ENCODE results near the gene RABAC1. TPM values are rescaled to one million over a fixed set of nuclear protein-coding genes. Genes with fewer than 3 reads are reported as not detected.

Gene RABAC1
- total RNA-seq, 1 experiment from 2014 or later = 69.1 TPM

DNA sequence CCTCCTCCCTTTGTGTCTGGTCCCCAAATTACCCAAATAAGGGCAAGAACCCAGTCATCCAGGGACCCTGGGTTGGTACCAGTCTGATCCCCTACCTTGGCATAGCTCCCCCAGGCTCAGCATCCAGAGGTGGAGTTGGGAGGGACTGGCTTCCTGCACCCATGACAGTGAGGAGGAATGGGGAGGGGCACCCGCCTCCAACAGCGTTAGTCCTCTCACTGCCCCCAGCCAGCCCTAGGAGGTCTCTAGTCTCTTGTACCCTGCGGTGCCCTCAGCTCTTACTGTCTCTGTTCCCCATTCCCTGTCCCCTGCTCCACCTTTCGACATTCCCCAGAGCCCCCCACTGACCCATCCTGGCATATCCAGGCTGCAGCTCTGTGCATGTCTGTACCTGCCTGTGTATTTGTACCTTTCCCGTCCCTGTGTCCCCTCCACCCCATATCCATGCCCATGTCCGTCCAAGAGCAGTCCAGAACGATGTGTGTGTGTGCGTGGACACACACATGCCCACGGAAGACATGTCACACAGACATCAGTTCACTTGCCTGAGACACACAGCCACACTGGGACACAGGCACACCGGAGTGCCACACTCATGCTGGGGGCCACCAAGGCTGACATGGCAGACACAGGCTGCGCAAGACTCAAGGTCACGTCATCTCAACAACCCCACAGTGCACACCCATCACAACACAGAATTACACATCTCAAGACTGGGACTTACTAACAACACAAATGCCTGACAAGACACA lies 48.7 kb downstream of the RABAC1 start:
- TF ChIP-seq TCF7L2 (IDR thresholded peaks at IDR 0.05; ENCODE audit: low read depth, low read length) (no peak), SIN3A (IDR thresholded peaks at IDR 0.05; ENCODE audit: borderline replicate concordance, insufficient read depth, low read depth, low read length) (no peak), POLR2AphosphoS5 (IDR thresholded peaks at IDR 0.05; ENCODE audit: low read depth, low read length) (no peak)
- TF ChIP-seq, protein P1, sequence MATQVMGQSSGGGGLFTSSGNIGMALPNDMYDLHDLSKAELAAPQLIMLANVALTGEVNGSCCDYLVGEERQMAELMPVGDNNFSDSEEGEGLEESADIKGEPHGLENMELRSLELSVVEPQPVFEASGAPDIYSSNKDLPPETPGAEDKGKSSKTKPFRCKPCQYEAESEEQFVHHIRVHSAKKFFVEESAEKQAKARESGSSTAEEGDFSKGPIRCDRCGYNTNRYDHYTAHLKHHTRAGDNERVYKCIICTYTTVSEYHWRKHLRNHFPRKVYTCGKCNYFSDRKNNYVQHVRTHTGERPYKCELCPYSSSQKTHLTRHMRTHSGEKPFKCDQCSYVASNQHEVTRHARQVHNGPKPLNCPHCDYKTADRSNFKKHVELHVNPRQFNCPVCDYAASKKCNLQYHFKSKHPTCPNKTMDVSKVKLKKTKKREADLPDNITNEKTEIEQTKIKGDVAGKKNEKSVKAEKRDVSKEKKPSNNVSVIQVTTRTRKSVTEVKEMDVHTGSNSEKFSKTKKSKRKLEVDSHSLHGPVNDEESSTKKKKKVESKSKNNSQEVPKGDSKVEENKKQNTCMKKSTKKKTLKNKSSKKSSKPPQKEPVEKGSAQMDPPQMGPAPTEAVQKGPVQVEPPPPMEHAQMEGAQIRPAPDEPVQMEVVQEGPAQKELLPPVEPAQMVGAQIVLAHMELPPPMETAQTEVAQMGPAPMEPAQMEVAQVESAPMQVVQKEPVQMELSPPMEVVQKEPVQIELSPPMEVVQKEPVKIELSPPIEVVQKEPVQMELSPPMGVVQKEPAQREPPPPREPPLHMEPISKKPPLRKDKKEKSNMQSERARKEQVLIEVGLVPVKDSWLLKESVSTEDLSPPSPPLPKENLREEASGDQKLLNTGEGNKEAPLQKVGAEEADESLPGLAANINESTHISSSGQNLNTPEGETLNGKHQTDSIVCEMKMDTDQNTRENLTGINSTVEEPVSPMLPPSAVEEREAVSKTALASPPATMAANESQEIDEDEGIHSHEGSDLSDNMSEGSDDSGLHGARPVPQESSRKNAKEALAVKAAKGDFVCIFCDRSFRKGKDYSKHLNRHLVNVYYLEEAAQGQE (IDR thresholded peaks at IDR 0.05; ENCODE audit: insufficient read depth in 1 of 2, low read depth in 2 of 2, low read length in 1 of 2) = no peak
- TF ChIP-seq, protein P2, sequence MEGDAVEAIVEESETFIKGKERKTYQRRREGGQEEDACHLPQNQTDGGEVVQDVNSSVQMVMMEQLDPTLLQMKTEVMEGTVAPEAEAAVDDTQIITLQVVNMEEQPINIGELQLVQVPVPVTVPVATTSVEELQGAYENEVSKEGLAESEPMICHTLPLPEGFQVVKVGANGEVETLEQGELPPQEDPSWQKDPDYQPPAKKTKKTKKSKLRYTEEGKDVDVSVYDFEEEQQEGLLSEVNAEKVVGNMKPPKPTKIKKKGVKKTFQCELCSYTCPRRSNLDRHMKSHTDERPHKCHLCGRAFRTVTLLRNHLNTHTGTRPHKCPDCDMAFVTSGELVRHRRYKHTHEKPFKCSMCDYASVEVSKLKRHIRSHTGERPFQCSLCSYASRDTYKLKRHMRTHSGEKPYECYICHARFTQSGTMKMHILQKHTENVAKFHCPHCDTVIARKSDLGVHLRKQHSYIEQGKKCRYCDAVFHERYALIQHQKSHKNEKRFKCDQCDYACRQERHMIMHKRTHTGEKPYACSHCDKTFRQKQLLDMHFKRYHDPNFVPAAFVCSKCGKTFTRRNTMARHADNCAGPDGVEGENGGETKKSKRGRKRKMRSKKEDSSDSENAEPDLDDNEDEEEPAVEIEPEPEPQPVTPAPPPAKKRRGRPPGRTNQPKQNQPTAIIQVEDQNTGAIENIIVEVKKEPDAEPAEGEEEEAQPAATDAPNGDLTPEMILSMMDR (IDR thresholded peaks at IDR 0.05) = no peak
- Histone ChIP-seq H3K4me3 (ENCODE audit: low read depth in 2 of 2, low read length in 2 of 2) (no peak overlapping the region), H3K9me3 (ENCODE audit: control insufficient read depth, insufficient read depth, low read depth, low read length) (no peaks in the 10 kb centered on the region), H3K27me3 (ENCODE audit: control insufficient read depth, insufficient read depth, low read length) (no peaks in the 10 kb centered on the region; the same call in 1 of the 2 replicates), H3K27ac (ENCODE audit: low read length) (no peak overlapping the region), H3K36me3 (ENCODE audit: control insufficient read depth, insufficient read depth, low read length) (no peaks in the 10 kb centered on the region), H3K4me1 (ENCODE audit: control insufficient read depth, insufficient read depth, low read length) (no peaks in the 10 kb centered on the region)
- intact Hi-C loops (cut with micrococcal nuclease; ENCODE audit: unreplicated experiment) = no loop called here
- BruUV-seq (replicated peaks) = no TSS peak
- in situ Hi-C loops (cut with HindIII; ENCODE audit: low pct_unique_long_range_greater_than_20kb, low sequenced_read_pairs) = no loop called here
- POLR2A ChIA-PET = no interaction called here
- ATAC-seq (0 out of 2 replicates have a peak, but pooled peaks have one; percentile 18), DNase-seq (ENCODE audit: low read depth, low spot score) (no peak)
- CTCF ChIA-PET = no interaction called here

DNA sequence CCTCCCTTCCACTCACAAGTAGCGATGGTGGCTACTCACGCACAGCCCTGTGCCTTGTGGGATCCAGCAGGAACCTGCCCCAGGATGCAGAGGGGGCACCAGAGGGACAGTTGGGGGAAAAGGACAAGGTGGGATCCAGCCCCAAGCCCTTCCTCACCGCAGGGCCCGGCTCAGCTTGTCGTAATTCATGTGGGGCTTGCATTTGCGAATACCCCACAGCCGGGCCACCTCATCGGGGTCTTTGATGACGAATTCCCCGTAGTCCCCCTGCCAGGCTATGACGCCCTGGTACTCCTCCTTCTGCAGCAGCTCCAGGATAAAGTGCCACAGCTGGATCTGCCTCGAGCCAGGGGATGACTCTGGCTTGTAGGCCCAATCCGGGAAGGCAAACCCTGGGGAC lies 49.4 kb downstream of the RABAC1 start:
- intact Hi-C loops (cut with micrococcal nuclease; ENCODE audit: unreplicated experiment) = no loop called here
- no peak for TF ChIP-seq TCF7L2 (IDR thresholded peaks at IDR 0.05; ENCODE audit: low read depth, low read length)
- no peak for TF ChIP-seq SIN3A (IDR thresholded peaks at IDR 0.05; ENCODE audit: borderline replicate concordance, insufficient read depth, low read depth, low read length)
- TF ChIP-seq, protein P1 (IDR thresholded peaks at IDR 0.05; ENCODE audit: insufficient read depth in 1 of 2, low read depth in 2 of 2, low read length in 1 of 2) = no peak
- TF ChIP-seq, protein P2 (IDR thresholded peaks at IDR 0.05) = no peak
- no peak for TF ChIP-seq POLR2AphosphoS5 (IDR thresholded peaks at IDR 0.05; ENCODE audit: low read depth, low read length)
- Histone ChIP-seq H3K9me3 (ENCODE audit: control insufficient read depth, insufficient read depth, low read depth, low read length) (no peaks in the 10 kb centered on the region), H3K36me3 (ENCODE audit: control insufficient read depth, insufficient read depth, low read length) (no peaks in the 10 kb centered on the region), H3K4me3 (ENCODE audit: low read depth in 2 of 2, low read length in 2 of 2) (no peak overlapping the region), H3K27me3 (ENCODE audit: control insufficient read depth, insufficient read depth, low read length) (no peaks in the 10 kb centered on the region; the same call in 1 of the 2 replicates), H3K4me1 (ENCODE audit: control insufficient read depth, insufficient read depth, low read length) (no peaks in the 10 kb centered on the region), H3K27ac (ENCODE audit: low read length) (no peak overlapping the region)
- in situ Hi-C loops (cut with HindIII; ENCODE audit: low pct_unique_long_range_greater_than_20kb, low sequenced_read_pairs) = no loop called here
- ChIA-PET POLR2A (no interaction called here), CTCF (no interaction called here)
- ATAC-seq (no peak), DNase-seq (ENCODE audit: low read depth, low spot score) (no peak)
- BruUV-seq (replicated peaks) = no TSS peak
